PFSK-1 (cell line): ENCODE measurements around the gene SETBP1.

Experiments used
- FOXP2 ChIP-seq: optimal IDR thresholded peaks from 2 replicates; pipeline ENCODE3; 2011; ENCODE audit warnings: borderline replicate concordance, control low read depth, inconsistent platforms; ENCODE audit not compliant: insufficient read depth; ENCODE audit errors: extremely low read length, extremely low read depth
- POLR2AphosphoS5 ChIP-seq: IDR thresholded peaks from 2 replicates; pipeline ENCODE4 v1.6.1; 2012; ENCODE audit warnings: low read depth, mild to moderate bottlenecking, control low read depth, low read length, moderate library complexity
- REST ChIP-seq, 2 experiments: IDR thresholded peaks; 2 replicates each; pipeline versions ENCODE4 v1.6.1 to v1.8.0; 2011 to 2012; ENCODE audit warnings: low read depth in 2 of 2, low read length in 2 of 2, control low read depth in 1 of 2, inconsistent platforms in 1 of 2, mild to moderate bottlenecking in 1 of 2, moderate library complexity in 1 of 2; ENCODE audit not compliant: insufficient read depth in 1 of 2
- SIN3A ChIP-seq: IDR thresholded peaks from 2 replicates; pipeline ENCODE4 v1.6.1; 2012; ENCODE audit warnings: mild to moderate bottlenecking, low read length, moderate library complexity, borderline replicate concordance; ENCODE audit not compliant: insufficient read depth
- TAF1 ChIP-seq: IDR thresholded peaks from 2 replicates; pipeline ENCODE4 v1.6.1; 2012; ENCODE audit warnings: low read length, control low read depth, borderline replicate concordance; ENCODE audit not compliant: insufficient read depth

SETBP1 gene

GRCh38 chr18:45103319-45104048 is 422.8 kb downstream of the SETBP1 start:
- TF ChIP-seq POLR2AphosphoS5 (no peak), FOXP2 (no peak), REST (IDR thresholded peaks at IDR 0.05; ENCODE audit: insufficient read depth in 1 of 2, low read depth in 2 of 2, low read length in 2 of 2) (no peak), SIN3A (no peak), TAF1 (no peak)

GRCh38 chr18:45104049-45104395 is 423.3 kb downstream of the SETBP1 start:
- TF ChIP-seq TAF1: no peak
- TF ChIP-seq SIN3A: no peak
- no peak for TF ChIP-seq POLR2AphosphoS5
- no peak for TF ChIP-seq REST (IDR thresholded peaks at IDR 0.05; ENCODE audit: insufficient read depth in 1 of 2, low read depth in 2 of 2, low read length in 2 of 2)
- no peak for TF ChIP-seq FOXP2

- TF ChIP-seq SIN3A (no peak), FOXP2 (no peak), TAF1 (no peak), POLR2AphosphoS5 (no peak), REST (IDR thresholded peaks at IDR 0.05; ENCODE audit: insufficient read depth in 1 of 2, low read depth in 2 of 2, low read length in 2 of 2) (no peak)
These were observed 425.7 kb downstream of the SETBP1 start for GRCh38 chr18:45106331-45106774.

GRCh38 chr18:45107425-45107824 is 426.7 kb downstream of the SETBP1 start:
- TF ChIP-seq SIN3A (no peak), REST (IDR thresholded peaks at IDR 0.05; ENCODE audit: insufficient read depth in 1 of 2, low read depth in 2 of 2, low read length in 2 of 2) (no peak), POLR2AphosphoS5 (no peak), FOXP2 (no peak), TAF1 (no peak)
